DMS 273 treated with DMSO at 0.1 percent for 48 hours (cell line): ENCODE data around the gene HIVEP3.

Experiments used
- DNase-seq: peaks from one replicate; lab custom pipeline; 2025; lab: John Stamatoyannopoulos, UW

The HIVEP3 gene

DNA sequence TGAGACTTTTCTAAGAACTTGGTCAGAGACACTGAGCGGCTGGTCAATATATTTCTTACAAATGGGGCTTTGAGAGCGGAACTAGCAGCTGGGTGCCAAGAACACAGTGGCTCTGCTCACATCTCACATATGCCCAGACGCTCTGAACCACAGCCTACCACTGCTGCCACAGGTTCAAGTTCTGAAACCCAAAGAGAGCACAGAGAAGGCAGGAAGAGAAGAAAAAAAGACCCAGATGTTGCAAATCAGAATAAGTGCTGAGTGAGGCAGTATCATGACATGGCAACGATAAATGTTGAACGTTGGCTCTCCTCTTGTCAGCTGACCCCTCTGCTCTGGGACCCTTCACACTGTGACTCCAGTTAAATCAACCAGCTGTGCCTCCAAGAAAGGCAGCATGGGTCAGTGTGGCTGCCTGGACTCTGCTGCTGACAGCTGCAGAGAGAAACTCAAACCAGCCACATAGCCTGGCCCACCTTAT lies 26.4 kb downstream of the HIVEP3 start:
- no peak for DNase-seq

DNA sequence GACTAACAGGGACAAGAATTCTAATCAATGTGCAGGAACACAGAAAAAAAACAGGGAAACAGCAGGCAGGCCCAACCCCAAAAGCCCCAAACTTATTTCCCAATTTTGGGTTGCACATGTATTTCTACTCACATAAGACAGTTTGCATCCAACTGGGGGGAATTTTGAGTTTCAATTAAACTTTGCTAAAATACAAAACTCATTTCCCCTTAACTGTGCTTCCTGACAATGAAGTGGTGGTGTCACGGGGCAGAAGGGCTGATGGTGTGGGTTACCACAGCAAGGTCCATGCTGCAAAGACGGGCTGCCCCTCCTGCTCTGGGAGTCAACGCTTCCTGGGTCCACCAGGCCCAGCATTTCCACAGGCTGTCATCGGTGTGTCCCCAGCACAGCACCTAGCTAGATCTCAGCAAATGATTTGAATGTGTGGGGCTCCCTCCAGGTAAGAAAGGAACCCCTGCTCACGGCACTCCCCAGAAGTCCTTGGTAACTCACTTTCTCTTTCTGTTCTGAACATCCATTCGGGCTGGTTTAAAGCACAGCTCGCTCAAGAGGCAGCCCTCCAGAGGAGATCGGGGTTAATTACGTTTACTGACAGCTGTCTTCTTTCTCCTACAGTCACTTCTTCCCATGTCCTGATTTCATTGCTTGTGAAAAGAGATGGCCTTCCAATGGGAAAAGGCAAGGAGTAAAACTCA lies 27.4 kb downstream of the HIVEP3 start:
- DNase-seq = no peak

DNA sequence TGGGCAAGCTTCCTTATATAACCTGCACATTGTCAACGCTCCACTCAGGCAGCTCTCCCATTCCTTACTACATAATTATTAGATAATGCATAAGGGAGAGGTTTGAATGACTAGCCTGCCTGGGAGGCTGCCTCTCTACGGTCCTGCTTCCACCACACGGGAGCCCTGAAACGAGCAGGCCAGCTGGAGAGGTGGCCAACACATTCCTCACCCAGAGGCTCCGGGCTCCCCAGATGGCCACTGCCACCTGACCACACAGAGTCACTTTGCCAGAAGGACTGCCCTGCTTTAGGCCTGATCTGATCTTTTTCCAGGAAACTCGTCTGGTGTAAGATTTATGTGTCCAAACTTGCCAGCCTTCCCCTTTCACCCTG lies 27.9 kb downstream of the HIVEP3 start:
- no peak for DNase-seq

DNA sequence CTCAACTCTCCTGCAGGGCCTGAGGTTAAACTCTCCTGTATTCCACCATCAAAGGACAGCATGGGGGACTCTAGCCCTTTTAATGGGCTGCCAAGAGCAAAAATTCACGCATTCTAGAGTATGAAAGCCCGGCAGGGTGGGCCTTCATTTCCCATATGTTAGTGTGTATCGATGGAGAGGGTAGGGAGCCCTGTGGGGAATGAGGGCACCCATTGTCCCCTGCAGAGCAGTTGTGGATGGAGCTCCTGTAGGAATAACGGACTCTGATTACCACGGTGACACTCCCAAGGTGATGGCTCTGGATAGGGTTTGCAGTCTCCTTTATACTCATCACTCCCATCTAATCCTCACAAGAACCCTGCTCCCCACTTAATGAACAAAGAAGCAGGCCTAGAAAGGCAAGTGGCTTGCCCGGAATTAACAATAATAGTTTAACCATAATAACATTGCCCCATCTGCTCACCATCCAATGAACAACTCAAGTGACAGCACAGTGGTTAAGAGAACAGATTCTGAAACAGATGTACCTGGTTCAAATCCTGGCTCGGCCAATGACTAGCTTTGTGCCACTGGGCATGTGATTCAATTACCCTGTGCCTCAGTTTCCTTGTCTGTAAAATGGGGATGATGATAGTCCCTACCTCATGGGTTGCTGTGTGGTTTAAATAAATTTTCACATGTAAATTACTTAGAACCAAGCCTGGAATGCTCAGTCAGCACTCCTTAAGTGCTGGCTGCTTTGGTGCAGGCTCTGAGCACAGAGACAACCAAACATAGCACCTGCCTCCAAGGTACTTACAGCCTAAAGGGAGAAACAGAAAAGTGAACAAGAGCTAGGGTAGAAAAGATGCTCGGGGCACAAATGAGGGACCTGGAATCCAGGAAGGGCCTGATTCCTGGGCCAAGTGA lies 29.0 kb downstream of the HIVEP3 start:
- DNase-seq = no peak

DNA sequence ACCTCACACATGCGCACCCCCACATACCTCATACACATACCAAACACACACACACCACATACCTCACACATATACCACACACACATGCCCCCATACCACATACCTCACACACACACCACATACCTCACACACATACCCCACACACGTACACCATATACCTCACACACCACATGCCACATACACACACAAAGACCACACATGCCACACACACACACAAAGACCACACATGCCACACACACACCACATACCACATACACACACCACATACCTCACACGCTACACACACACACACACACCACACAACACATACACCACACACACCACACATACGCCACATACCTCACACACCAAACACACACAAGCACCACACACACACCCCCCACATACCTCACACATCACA lies 30.0 kb downstream of the HIVEP3 start:
- no peak for DNase-seq

DNA sequence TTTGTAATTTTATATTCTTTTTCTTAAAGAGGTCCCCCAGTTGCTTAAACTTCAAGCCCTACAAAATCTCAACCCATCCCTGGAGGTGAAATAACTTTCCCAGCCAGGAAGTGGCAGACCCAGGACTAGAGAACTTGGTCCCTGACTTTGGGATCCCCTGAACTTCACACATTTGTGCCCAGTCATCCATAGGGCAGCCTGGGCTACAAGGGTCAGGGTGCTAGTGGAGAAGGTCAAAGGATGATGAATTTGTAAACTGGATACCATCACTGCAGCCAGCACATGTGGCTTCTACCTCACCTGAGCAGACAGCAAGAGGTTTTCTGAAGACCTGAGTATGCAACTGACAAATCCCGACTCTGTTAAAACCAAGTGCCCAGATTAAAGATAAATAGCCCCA lies 31.4 kb downstream of the HIVEP3 start:
- DNase-seq = no peak

DNA sequence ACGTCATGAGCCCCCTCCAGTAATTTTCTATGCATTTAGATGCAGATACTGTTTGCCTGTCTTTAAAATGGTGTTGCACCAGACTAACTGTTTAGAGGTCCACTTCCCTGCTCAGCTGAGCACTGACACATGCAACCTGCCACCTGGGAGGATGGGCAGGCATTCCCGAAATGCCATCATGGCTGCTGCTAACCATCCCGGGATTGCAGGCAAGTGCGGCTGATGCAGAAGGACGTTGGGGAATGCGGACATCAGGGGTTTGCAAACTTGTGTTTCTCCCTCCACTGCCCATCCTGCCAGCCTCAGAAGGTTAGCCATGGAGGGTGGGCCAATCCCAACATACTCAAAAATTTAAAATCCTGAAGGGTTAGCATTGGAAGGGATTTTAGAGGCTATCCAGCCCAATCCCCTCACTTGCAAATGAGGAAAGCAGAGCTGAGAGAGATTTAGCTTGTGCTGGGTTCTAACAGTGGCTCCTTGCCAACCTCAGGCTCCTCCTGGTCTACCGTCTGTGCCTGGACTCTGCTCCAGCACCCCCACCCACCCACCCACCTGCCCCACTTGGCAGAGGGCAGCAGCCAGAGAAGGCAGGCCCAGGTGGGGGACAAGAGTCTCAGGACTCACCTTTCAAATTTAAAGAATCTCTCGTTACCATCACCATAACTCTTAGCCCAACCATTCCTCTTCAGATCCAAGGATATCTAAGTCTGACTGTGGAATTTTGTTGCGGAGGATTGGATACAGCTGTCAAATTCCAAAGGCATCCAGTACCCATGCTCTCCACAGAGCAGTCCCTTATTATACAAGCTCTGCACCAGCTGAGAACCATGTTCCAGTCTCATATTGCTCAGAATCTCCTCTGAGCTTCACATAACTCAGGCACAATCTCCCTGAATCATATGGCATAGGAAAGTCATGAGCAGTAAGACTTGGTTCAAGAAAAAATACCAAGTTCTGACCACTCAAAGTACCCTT lies 34.2 kb downstream of the HIVEP3 start:
- no peak for DNase-seq

DNA sequence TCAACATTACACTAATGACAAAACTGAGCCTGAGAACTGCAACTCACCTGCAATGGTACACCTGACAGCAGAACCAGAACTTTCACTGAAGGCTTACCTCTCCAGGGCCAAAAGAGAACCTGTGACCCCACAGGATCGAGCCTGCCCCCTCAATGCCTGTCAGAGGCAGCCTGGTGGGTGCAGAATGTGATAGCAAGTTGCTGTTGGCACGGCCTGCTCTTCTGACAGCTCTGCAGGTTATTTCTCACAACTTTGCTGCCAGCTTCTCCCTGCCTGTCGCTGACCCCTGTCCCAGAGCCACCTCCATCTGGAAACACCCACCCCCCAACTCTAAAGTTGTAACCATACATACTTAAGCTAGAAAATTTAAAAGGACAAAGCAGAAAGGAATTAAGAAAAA lies 35.2 kb downstream of the HIVEP3 start:
- no peak for DNase-seq

DNA sequence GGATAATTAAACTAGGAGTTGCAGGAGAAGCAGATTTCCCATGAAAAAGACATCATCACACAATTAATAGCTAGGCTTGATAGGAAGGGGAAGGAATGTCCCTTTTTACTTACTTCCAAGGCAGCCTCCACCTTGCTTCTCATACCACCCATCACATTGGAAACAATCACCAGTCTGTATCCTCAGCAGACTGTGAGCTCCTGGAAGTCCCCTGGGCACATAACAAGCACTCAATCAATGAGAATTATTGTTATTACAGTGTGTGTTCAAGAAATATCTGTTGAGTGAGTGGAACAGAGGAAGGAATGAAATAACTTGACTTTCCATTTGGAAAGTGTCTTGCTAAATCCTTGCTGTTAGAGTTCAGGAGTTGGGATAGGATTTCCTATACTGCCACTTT lies 36.2 kb downstream of the HIVEP3 start:
- no peak for DNase-seq

DNA sequence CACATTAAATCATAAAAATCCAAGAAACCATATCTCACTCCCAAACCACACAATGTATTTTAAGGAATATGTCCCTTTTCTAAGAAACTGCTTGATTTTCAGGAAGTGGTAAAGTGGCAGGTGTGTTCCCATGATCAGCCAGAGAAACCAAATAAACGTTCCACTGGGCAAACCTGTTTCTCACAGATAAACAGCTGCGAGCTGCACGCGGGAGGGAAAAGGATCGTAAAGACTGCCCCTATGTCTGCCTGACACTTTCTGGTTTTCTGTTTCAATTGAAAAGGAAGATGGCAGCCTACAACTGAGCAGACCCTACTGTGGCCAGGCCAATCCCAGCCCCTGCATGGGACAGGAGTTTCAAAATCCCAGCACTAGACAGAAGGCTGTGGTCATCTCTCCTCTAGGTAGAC lies 36.6 kb downstream of the HIVEP3 start:
- no peak for DNase-seq

DNA sequence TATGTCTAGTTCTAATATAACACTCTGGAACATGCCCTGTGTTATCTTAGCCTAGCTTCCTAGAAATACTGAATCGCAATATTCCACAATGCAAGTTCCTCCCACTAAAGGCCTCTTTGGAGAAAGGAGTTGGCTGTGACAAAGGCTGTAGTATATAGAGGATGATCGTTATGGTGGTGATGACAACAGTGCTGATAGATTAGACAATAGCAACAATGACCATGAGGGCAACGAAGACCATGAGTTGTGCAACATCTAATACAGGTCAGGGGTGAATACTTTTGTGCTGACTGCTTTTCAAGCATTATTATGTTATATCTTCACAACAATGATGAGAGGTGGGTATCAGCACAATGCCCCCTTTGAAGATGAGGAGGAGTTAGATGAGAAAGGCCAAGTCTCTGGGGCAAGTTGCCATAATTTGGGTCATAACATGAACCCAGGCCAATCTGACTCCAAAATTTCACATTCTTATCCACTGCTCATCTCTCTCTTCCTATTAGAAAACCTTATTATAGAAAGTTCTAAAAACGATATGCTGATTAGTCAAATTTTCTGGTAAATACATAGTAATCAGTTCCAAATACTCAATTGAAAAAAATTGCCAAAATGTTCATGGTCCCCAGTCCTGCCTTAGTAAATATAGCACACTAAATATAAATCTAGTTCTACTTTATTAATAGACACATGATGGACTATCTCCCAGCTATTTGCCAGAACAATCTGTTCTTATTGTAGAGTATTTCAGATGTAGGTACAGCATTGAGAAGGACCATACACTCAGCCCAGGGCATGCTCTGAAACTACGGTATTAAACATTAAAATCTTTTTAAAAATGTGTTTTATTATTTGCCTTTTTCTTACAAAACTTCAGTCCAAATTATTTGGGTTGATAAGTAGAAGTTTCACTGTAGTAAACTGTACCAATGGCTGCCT lies 37.5 kb downstream of the HIVEP3 start:
- DNase-seq = no peak

DNA sequence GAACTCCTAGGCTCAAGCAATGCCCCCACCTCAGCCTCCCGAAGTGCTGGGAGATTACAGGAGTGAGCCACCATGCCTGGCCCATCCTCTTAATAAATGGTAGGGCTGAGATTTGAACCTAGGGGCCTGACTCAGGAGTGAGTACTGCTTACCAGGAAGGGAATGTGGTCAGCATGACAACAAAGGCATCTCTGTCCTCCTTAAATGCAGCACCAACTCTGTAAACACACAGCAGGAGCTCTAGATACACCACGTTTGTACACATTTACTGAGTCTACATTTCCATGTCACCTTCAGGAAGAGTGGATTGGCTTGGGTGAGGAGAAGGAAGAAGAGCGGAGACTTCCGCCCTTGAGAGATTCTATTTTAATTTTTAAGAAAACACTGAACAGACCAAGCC lies 38.5 kb downstream of the HIVEP3 start:
- no peak for DNase-seq

DNA sequence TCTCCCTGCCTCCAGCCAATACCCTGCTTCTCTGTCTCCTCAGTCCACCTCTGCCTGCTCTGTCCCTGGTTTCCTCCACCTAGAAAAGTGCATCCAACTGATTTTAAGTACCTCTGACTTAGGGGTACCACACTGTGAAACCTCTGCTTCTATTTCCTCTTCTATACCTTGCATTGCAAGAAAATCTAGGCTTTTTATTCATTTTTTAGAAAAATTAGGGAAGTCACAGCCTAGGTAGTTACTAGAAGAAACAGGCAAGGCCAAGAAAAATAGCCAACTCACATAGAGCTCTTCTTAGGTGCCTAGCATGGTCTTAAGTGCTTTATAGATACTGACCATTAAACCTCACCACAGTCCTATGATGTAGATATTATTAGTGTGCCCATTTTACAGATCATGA lies 39.1 kb downstream of the HIVEP3 start:
- no peak for DNase-seq

DNA sequence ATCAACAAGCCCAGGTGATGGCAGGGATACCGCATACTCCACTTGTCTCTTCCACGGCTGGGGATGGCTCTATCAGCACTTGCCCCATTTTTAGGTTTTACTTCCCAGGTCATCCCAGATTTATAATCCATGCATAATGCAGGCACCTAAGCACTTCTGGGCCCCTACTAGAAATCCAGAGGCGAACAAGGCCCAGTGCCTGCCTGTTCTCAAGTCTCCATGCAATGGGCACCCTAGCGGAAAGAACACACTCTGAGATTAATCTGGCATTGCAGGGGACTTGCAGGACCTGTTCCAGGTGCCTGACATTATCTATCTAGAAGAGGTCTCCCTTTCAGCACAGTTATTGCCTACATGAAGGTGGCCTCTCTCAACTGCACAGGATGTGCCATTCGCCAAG lies 39.8 kb downstream of the HIVEP3 start:
- DNase-seq = no peak

DNA sequence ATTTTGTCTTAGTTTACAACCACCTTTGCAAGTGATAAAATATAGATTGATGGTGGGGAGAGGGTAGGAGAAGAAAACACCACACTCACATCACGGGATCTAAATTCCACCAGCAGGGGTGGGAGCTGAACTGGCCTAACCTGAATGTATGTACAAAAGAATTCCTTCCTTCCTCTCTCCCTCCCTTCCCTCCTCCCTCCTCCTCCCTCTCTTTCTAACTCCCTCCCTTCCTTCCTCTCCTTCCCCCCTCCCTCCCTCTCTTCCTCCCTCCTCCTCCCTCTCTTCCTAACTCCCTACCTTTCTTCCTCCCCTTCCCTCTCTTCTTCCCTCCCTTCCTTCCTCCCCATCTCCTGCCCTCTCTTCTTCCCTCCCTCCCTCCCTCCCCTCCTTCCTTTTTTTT lies 40.2 kb downstream of the HIVEP3 start:
- DNase-seq = no peak

DNA sequence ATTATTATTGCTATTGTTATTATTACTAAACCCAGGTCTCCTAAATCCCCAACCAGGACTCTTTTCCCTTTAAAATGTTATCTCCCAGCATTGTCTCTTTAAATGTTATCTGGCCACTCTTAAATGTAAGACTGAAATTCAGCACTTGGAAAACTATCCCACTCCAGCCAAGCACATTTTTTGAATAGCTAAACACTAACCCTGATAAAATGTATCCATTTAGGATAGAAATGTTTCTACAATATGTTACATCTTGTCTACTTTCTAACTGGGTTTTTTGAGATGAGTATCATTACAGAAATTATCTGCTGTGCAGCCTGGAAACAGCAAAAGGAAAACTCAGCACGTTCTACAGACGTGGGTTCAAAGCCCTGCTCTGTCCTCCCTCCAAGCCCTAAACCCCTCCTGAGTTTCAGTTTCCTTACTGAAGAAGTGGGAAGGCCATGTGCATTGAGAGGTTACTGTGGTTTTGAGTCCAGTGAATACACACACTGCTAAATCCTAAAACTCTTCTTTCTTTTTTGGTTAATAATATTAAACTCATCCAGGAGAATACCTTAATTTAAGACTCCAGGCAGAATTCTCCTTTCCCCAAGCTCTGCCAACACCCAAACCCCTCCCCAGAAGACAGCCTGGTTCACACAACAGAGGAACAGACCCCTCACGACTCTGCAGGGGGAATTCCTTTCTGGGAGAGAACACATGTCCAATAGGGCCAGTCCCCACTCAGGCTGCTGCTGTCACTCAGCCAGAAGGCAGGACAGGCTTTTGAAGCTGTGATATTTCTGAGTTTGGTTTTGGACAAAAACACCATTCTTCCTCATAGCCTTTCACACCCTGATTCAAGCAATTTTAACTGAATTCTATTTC lies 41.9 kb downstream of the HIVEP3 start:
- no peak for DNase-seq

DNA sequence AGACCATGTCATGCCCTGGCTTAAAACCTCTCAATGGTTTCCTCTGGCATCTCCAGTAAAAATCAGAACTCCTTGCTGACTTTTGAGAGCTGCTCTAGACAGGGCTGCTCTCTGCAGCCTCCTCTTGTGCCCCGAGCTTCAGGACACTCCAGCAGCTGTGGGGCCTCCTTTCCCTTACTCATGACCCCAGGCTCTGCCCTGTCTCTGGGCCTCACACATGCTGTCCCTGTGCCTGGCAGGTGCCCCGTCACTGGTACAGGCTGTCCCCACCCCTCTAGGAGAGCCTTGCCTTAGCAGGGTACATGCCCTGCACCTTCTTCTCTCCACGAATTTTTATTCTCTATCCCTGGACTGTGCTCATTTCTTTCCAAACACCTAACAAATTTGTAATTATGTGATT lies 43.2 kb downstream of the HIVEP3 start:
- no peak for DNase-seq

DNA sequence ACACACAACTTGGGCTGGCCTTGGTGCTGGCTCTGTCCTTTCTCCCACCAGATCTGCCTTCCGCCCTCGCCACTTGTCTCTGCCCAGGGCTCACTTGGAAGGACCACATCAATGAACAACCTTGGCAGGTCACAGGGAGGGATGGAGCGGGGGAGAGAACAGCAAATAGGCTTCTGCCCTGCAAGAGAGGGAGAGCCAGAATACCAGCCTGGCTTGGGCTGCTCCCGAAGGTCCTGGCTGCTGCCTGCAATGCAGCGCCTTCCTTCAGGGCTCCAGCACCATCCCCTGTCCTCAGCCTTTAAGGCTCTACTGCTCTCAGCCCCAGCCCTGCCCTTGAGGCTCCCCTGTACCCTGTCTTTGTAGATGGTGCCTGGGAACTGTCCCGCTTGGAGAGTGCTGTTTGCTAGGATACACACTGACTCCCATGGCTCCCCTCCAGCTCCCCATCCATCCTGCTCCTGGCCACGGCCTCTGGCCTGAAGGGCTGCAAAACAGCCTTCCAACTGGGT lies 43.8 kb downstream of the HIVEP3 start:
- no peak for DNase-seq

DNA sequence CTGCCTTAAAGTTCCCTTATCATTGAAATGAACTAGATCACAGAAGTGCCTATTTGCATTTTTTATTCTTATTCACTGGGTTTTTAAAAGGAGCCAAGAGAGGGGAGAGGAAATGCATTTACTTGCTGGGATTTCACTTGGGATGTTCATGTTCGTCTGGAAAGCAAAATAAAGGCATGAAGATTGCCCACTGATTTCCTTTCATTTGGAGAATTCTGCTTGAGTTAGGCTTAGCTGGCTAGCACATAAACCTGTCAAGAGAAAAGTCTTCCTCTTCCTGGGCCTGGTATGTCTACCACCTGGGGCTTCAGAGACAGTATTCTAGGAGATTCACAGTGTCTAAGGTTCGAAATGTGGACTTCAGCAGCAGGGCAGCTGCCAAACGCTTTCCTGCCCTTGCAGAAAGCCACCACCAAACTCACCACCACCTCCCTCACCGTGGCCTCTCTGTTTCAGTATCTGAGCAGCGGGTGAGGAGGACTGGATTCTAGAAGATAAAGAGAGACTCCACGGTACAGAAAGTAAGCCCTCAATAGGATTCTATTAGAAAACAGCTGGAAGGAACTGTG lies 44.5 kb downstream of the HIVEP3 start:
- no peak for DNase-seq

DNA sequence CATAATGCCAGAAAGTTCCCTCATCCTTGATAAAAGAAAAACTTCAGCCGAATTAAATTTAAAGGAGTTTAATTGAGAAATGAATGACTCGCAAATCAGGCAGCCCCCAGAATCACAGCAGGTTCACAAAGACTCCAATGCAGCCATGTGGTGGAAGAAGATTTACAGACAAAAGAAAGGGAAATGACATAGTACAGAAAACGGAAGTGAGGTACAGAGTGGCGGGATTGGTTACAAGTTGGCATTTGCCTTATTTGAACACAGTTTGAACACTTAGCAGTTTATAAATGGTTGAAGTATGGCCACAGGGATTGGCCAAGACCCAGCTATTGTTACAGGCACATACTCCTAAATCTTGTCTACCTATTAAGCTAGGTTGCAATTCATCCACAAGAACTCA lies 46.6 kb downstream of the HIVEP3 start:
- no peak for DNase-seq
